GM18507 (cell line): ENCODE results near the gene LIN28B.
"Not testable (repeated sequence)": the region's sequence is repeated elsewhere in the genome, so short reads cannot be mapped to it uniquely, and the experiment has no call there.

Source experiments
- DNase-seq: peaks from one replicate; pipeline ENCODE4 v3.0.0; 2011; ENCODE audit warnings: low read depth; ENCODE audit not compliant: insufficient read length; ENCODE audit errors: extremely low spot score
- FAIRE-seq: peaks from 2 replicates; lab custom pipeline; 2011; peaks lifted over from hg19 to GRCh38; lab: Jason Lieb, UNC

Gene LIN28B

GRCh38 chr6:104955491-104955890, 1.4 kb upstream of the LIN28B start:
- no peak for FAIRE-seq
- DNase-seq: no peak

GRCh38 chr6:104955927-104956730, 778 bp upstream of the LIN28B start:
- FAIRE-seq (no peak), DNase-seq (no peak)

- DNase-seq (no peak), FAIRE-seq (no peak)
Observed at GRCh38 chr6:104957301-104958177, 632 bp downstream of the LIN28B start.

- DNase-seq: no peak
Observed at GRCh38 chr6:104958178-104959025, 1.5 kb downstream of the LIN28B start.

GRCh38 chr6:104959026-104959858, 2.3 kb downstream of the LIN28B start:
- DNase-seq (no peak), FAIRE-seq (no peak)

More at GRCh38 chr6:104958178-104959025, 1.5 kb downstream of the LIN28B start:
- no peak for FAIRE-seq

GRCh38 chr6:104969108-104969507, 12.2 kb downstream of the LIN28B start:
- DNase-seq (no peak), FAIRE-seq (no peak)

GRCh38 chr6:104969785-104970581, 13.1 kb downstream of the LIN28B start:
- FAIRE-seq (no peak), DNase-seq (no peak)

- FAIRE-seq (no peak), DNase-seq (no peak)
Observed at GRCh38 chr6:104973404-104973803, 16.5 kb downstream of the LIN28B start.

GRCh38 chr6:104983296-104983695, 26.4 kb downstream of the LIN28B start:
- FAIRE-seq: no peak
- no peak for DNase-seq

- no peak for DNase-seq
Observed at GRCh38 chr6:104983776-104984175, 26.9 kb downstream of the LIN28B start.

GRCh38 chr6:104984831-104985230, 27.9 kb downstream of the LIN28B start:
- FAIRE-seq (no peak), DNase-seq (no peak)

More at GRCh38 chr6:104983776-104984175, 26.9 kb downstream of the LIN28B start:
- no peak for FAIRE-seq

- FAIRE-seq, DNase-seq: not testable (repeated sequence)
Observed at GRCh38 chr6:104985875-104986274, 29.0 kb downstream of the LIN28B start.

- no peak for DNase-seq
- no peak for FAIRE-seq
Observed at GRCh38 chr6:104986625-104987024, 29.7 kb downstream of the LIN28B start.

GRCh38 chr6:104987218-104987617, 30.3 kb downstream of the LIN28B start:
- FAIRE-seq (no peak), DNase-seq (no peak)

GRCh38 chr6:104990085-104990484, 33.2 kb downstream of the LIN28B start:
- DNase-seq (no peak), FAIRE-seq (no peak)

- FAIRE-seq, DNase-seq: not testable (repeated sequence)
Observed at GRCh38 chr6:104991062-104991461, 34.2 kb downstream of the LIN28B start.

- DNase-seq, FAIRE-seq: not testable (repeated sequence)
Observed at GRCh38 chr6:104993576-104993975, 36.7 kb downstream of the LIN28B start.
